HEK293T (cell line): Measurements from ENCODE around the gene DPP7.

ENCODE experiments used
- CTCF ChIA-PET: fragments of 350-600 bp; formaldehyde crosslinking; extraction: SDS; loops from one replicate; lab custom pipeline; 2021; ENCODE audit warnings: antibody characterized with exemption, inconsistent platforms; lab: Yijun Ruan, JAX
- POLR2A ChIA-PET: fragments of 350-600 bp; formaldehyde crosslinking; extraction: SDS; loops from one replicate; lab custom pipeline; 2020; ENCODE audit warnings: antibody characterized with exemption, inconsistent platforms; lab: Yijun Ruan, JAX
- DNase-seq: peaks from one replicate; pipeline ENCODE4 v3.0.0; 2012; ENCODE audit warnings: mixed read lengths; ENCODE audit errors: extremely low spot score
- ARNT ChIP-seq: fragments of 450-650 bp; IDR thresholded peaks from 2 replicates; pipeline ENCODE4 v1.6.1; 2017; ENCODE audit warnings: mild to moderate bottlenecking
- BHLHE40 ChIP-seq: fragments of 450-650 bp; IDR thresholded peaks from 2 replicates; pipeline ENCODE4 v1.6.1; 2016; ENCODE audit warnings: mild to moderate bottlenecking, moderate library complexity, borderline replicate concordance
- CTBP1 ChIP-seq: fragments of 450-650 bp; IDR thresholded peaks from 2 replicates; pipeline ENCODE4 v1.6.1; 2016; ENCODE audit warnings: borderline replicate concordance
- ELF4 ChIP-seq: fragments of 450-650 bp; IDR thresholded peaks from 2 replicates; pipeline ENCODE4 v1.6.1; 2017; ENCODE audit warnings: antibody characterized with exemption
- FOXA1 ChIP-seq: fragments of 450-650 bp; IDR thresholded peaks from 2 replicates; pipeline ENCODE4 v1.6.1; 2016; ENCODE audit warnings: mild to moderate bottlenecking
- FOXK2 ChIP-seq: fragments of 450-650 bp; IDR thresholded peaks from 2 replicates; pipeline ENCODE4 v1.6.1; 2016; ENCODE audit warnings: mild to moderate bottlenecking
- FOXM1 ChIP-seq: fragments of 450-650 bp; IDR thresholded peaks from 2 replicates; pipeline ENCODE4 v1.6.1; 2017; ENCODE audit warnings: mild to moderate bottlenecking, borderline replicate concordance
- HDGF ChIP-seq: fragments of 450-650 bp; IDR thresholded peaks from 2 replicates; pipeline ENCODE4 v1.6.1; 2017; ENCODE audit warnings: antibody characterized with exemption, borderline replicate concordance
- L3MBTL2 ChIP-seq: fragments of 450-650 bp; conservative IDR thresholded peaks from 2 replicates; pipeline ENCODE4 v1.6.1; 2016; ENCODE audit warnings: mild to moderate bottlenecking
- LEF1 ChIP-seq: fragments of 450-650 bp; IDR thresholded peaks from 2 replicates; pipeline ENCODE4 v1.6.1; 2017; ENCODE audit warnings: mild to moderate bottlenecking, borderline replicate concordance
- NFRKB ChIP-seq: fragments of 450-650 bp; IDR thresholded peaks from 2 replicates; pipeline ENCODE4 v1.6.1; 2016; ENCODE audit warnings: mild to moderate bottlenecking, moderate library complexity
- SP1 ChIP-seq: fragments of 450-650 bp; IDR thresholded peaks from 2 replicates; pipeline ENCODE4 v1.6.1; 2017
- SUZ12 ChIP-seq: fragments of 450-650 bp; IDR thresholded peaks from 2 replicates; pipeline ENCODE4 v1.6.1; 2016; ENCODE audit warnings: mild to moderate bottlenecking
- TARDBP ChIP-seq: fragments of 450-650 bp; IDR thresholded peaks from 2 replicates; pipeline ENCODE4 v1.6.1; 2016
- ZNF384 ChIP-seq: fragments of 450-650 bp; IDR thresholded peaks from 2 replicates; pipeline ENCODE4 v1.6.1; 2016
- TF ChIP-seq, protein P1 (sequence below): fragments of 450-650 bp; IDR thresholded peaks from 2 replicates; pipeline ENCODE4 v1.6.1; 2016

Gene DPP7

DNA sequence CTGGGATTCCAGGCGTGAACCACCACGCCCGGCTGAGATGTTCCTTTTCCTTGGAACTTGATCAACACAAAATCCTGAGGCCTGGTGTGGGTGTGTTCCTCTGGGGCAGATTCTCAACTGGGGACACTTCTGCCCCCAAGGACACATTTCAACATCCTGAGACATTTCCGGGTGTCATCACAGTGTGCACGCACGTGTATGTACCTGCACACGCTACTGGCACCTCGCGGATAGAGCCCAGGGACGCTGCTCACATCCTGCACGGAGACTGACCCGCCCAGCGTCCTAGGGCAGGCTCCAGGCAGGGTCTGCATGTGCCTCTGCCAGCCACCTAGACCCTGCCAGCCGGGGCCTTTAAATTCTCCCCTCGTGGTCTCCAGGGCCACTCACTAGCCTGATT is 52.1 kb downstream of the DPP7 start:
- TF ChIP-seq HDGF: no peak
- TF ChIP-seq L3MBTL2: no peak
- no peak for TF ChIP-seq ELF4
- TF ChIP-seq FOXK2: no peak
- TF ChIP-seq, protein P1, sequence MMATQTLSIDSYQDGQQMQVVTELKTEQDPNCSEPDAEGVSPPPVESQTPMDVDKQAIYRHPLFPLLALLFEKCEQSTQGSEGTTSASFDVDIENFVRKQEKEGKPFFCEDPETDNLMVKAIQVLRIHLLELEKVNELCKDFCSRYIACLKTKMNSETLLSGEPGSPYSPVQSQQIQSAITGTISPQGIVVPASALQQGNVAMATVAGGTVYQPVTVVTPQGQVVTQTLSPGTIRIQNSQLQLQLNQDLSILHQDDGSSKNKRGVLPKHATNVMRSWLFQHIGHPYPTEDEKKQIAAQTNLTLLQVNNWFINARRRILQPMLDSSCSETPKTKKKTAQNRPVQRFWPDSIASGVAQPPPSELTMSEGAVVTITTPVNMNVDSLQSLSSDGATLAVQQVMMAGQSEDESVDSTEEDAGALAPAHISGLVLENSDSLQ: no peak
- no peak for TF ChIP-seq ARNT
- no peak for TF ChIP-seq BHLHE40
- no peak for TF ChIP-seq SP1
- no peak for TF ChIP-seq FOXM1
- no peak for TF ChIP-seq ZNF384
- no peak for TF ChIP-seq CTBP1
- TF ChIP-seq LEF1: no peak
- no peak for TF ChIP-seq SUZ12
- TF ChIP-seq TARDBP: no peak
- TF ChIP-seq FOXA1: no peak
- no peak for TF ChIP-seq NFRKB
- DNase-seq: no peak
- CTCF ChIA-PET: no interaction called here
- POLR2A ChIA-PET: no interaction called here
